HG03439 (cell line): ENCODE data around the gene TMPRSS12.
"Not testable (repeated sequence)": the region's sequence is repeated elsewhere in the genome, so short reads cannot be mapped to it uniquely, and the experiment has no call there.

Experiments
- ATAC-seq: cut with Tn5 transposase; IDR thresholded peaks from one replicate; pipeline ENCODE4 v1.9.1; 2021; ENCODE audit warnings: mild to moderate bottlenecking, moderate library complexity; ENCODE audit not compliant: unreplicated experiment

The TMPRSS12 gene, protein sequence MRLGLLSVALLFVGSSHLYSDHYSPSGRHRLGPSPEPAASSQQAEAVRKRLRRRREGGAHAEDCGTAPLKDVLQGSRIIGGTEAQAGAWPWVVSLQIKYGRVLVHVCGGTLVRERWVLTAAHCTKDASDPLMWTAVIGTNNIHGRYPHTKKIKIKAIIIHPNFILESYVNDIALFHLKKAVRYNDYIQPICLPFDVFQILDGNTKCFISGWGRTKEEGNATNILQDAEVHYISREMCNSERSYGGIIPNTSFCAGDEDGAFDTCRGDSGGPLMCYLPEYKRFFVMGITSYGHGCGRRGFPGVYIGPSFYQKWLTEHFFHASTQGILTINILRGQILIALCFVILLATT

DNA sequence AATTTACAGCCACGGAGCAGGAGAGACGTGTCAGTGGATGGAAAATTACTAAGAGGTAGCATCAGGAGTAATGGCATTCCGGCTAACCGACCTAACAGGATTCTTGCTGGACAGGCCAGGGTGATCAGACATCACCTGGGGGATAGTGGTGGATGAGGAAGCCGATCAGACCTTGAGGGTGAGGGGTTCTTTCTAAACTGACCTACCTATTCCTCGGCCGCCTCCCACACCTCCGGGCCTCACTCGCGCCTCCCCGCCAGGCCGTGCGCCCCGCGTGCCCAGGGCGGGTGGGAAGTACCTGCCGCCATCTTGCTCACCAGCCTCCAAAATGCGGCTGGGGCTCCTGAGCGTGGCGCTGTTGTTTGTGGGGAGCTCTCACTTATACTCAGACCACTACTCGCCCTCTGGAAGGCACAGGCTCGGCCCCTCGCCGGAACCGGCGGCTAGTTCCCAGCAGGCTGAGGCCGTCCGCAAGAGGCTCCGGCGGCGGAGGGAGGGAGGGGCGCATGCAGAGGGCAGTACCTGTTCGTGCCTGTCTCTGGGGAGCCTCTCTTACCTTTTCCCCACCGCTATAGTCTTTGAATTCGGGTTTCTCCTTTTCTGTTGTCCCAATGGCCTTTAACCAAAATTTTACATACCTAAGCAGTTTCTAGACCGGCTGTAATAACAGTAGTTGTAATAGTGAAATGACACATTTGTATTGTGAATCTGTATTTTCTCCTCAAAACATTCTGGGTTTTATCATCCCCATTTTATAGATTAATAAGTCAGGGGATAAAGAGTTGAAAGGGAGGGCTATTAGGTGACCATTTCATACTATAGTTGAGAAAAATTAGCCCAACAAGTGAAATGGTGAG, at the start of gene TMPRSS12:
Gene TMPRSS12, plus strand, starts transcription at position 290 of the 857 bp plus-strand sequence. Its CDS starts 39 bp downstream, at position 329.
- no peak for ATAC-seq

DNA sequence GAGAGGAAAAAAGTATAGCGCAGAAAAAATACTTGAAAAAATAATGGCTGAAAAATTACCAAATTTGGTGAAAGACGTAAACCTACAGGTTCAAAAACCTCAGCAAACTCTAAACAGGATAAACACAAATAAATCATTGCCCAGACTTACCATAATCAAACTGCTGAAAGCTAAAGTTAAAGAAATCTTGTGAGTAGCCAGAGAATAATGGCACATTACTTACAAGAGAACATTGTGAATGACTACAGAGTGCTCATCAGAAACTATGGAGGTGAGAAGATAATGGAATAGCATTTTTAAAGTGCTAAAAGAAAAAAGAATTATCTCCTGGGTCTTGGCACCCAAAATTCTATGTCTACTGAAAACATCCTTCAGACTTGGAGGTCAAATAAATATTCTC, 42.8 kb upstream of the TMPRSS12 start:
- no peak for ATAC-seq

DNA sequence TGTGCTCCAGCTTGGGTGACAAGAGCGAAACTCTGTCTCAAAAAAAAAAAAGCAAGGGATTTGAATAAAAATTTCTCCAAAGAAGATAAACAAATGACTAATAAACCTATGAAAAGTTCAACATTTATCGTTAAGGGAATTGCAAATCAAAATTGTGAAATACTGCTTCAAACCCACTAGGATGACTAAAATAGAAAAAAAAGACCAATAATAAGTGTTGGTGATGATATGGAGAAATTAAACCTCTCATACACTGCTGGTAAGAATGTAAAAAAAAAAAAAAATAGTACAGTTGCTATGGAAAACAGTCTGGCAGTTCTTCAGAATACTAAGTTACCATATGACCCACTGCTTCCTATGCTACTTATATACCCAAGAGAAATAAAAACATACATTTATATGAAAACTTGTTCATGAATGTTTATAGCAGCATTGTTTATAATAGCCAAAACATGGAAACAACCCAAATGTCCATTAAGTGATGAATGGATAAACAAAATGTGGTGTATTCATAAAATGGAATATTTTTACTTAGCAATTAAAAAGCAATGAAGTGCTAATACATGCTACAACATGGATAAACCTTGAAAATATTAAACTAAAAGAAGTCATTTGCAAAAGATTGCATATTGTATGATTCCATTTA, 39.4 kb upstream of the TMPRSS12 start:
- no peak for ATAC-seq

DNA sequence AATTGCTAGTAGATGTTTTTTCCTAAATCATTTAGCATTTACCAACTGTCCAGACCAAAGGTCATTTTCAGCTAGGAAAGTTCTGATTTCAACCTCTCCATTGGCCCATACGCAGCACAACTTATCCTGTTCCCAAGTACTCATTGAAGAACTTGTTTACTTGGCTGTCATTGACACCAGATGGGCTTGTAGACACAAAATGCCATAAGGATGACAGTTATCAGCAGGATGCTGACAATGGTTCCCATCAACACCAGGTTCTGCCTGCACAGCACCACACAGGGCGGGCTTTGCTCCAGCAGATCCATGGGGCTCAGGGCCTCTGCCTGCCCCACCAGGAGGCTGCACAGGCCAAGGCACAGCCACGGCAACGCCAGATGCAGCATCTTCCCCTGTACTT, 36.5 kb upstream of the TMPRSS12 start:
- ATAC-seq: no peak

DNA sequence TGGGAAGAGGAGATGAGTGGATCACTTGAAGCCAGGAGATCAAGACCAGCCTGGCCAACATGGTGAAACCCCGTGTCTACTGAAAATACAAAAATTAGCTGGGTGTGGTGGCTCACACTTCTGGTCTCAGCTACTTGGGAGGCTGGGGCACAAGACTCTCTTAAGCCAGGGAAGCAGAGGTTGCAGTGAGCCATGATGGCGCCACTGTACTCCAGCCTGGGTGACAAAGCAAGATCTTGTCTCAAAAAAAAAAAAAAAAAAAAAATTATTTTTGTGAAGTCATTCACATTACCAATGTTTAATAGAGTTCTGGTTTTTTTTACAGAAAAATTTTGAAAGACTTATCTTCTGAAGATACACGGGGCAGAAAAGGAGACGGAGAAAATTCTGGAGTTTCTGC, 33.6 kb upstream of the TMPRSS12 start:
- ATAC-seq: not testable (repeated sequence)

DNA sequence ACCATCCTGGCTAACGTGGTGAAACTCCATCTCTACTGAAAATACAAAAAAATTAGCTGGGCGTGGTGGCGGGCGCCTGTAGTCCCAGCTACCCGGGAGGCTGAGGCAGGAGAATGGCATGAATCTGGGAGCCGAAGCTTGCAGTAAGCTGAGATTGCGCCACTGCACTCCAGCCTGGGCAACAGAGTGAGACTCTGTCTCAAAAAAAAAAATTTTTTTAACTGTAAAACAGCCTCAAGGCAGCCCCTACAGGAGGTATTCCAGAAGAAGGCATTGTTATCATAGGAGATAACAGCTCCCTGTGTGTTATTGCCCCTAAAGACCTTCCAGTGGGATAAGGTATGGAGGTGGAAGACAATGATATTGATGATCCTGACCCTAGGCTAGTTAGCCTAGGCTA, 27.8 kb upstream of the TMPRSS12 start:
- not testable (repeated sequence) for ATAC-seq

DNA sequence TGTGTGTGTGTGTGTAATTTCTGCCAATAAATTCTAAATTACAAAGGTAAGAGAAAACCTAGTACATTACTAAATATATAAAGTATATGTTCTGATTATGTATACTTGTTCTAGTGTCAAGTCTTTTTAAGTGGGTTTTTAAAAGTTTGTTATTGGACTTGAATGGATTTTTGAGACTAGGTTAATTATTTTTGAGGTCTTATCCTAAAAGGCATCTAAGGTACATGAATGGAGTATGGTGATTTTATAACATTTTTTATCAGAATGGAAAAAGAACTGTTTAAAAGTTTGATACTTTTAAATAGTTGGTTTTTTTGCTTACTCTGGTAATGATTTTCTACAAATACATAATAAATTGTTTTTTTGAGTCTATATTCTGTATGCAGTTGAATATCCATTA, 22.5 kb upstream of the TMPRSS12 start:
- no peak for ATAC-seq

DNA sequence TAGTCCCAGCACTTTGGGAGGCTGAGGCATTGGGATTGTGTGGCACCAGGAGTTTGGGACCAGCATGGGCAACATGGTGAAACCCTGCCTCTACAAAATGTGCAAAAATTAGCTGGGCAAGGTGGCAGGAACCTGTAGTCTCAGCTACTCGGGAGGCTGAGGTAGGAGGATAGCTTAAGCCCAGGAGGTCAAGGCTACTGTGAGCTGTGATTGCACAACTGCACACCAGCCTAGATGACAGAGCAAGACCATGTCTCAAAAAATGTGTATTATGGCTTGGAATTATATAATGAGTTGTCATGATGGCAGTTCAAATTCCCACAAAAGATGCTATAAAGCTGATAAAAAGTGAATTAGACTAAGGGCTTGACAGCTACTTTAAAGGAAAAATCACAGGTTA, 20.6 kb upstream of the TMPRSS12 start:
- ATAC-seq: no peak

DNA sequence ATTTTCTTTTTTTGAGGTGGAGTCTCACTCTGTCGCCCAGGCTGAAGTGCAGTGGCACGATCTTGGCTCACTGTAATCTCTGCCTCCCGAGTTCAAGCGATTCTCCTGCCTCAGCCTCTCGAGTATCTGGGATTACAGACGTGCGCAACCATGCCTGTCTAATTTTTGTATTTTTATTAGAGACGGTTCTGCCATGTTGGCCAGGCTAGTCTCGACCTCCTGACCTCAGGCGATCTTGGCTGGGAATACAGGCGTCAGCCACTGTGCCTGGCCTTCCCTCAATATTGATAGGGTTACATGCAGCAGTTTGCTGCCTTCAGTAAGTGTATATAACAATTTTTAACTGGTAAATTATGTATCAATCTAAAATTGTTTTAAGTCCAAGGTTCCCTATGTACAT, 19.0 kb upstream of the TMPRSS12 start:
- ATAC-seq: not testable (repeated sequence)

DNA sequence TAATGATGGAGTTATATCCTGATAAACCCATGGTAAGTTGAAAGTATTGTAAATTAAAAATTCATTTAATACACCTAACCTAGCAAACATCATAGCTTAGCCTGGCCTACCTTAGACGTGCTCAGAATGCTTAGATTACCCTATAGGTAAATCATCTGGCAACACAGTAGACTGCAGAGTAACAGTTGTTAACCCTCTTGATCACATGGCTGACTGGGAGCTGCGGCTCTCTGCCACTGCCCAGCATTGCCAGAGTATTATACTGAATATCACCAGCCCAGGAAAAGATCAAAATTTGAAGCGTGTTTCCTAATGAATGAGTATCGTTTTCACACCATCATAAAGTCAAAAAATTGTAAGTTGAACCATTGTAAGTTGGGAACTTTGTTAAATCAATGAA, 17.8 kb upstream of the TMPRSS12 start:
- no peak for ATAC-seq

DNA sequence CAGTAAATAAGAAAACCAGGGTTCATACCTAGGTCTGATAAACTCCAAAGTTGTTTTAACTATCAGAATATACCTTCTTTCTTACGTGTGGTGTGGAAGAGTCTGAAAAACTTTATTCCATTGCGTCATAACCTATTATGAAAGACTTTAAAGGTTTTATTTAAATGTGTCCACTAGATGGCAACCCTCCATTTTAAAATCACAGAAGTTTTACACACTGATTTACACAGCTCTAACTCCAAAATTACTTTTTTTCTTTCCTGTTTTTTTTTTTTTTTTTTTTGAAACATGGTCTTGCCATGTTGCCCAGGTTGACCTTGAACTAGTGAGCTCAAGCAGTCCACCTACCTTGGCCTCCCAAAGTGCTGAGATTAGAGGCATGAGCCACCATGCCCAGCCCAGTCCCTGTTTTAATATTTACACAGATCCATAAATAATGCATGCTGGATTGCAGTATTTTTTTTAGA, 17.3 kb upstream of the TMPRSS12 start:
- no peak for ATAC-seq

DNA sequence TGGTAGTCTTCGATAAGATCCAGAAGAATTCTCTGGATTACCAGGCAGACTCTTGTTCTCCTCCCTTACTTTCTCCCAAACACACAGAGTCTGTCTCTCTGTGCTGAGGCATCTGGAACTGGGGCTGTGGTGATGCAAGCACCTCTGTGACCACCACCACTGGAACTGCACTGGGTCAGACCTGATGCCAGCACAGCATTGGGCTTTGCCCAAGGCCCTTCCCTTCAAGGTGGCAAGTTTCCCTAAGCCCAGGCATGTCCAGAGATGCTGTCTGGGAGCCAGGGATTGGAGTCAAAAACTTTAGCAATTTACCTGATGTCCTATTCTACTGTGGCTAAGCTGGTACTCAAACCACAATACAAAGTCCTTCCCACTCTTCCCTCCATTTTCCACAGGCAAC, 14.6 kb upstream of the TMPRSS12 start:
- no peak for ATAC-seq

DNA sequence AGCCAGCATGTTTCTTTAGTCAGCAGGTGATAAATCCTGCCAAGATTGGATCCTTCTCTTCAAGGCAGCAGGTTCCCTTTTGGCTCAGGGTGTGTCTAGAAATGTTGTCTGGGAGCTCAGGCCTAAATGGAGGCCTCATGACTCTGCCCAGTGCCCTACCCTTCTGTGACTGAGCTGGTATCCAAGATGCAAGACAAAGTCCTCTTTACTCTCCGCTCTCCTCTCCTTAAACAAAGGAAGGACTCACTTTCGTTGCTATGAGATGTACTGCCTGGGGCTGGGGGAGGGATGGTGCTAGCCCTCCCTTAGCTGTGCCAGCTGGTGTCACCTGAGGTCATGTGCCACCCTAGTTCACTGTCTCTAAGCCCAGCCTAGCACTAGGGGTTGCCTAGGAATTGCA, 13.8 kb upstream of the TMPRSS12 start:
- no peak for ATAC-seq

DNA sequence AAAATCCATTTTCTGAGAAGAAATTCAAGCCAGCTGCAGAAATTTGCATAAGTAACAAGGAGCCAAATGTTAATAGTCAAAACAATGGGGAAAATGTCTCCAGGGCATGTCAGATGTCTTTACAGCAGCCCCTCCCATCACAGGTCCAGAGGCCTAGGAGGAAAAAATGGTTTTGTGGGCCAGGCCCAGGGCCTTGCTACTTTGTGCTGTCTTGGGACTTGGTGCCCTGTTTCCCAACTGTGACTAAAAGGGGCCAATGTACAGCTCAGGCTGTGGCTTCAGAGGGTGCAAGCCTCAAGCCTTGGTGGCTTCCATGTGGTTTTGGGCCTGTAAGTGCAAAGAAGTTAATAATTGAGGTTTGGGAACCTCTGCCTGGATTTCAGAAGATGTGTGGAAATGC, 8.9 kb upstream of the TMPRSS12 start:
- ATAC-seq: not testable (repeated sequence)

DNA sequence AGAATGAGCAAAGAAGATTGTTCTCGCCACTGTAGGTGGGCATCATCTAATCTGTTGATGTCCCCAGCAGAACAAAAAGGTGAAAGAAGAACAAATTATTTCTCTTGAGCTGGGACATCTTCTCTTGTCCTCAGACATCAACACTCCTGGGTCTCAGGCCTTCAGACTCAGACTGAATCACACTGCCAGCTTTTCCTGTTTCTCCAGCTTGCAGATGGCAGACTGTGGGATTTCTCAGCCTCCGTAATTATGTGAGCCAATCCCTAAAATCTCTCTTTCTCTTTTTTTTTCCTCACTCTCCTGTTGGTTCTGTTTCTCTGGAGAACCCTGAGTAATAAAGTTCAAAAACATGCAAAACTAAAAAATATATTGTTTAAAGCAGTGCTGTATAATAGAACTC, 3.7 kb upstream of the TMPRSS12 start:
- no peak for ATAC-seq

DNA sequence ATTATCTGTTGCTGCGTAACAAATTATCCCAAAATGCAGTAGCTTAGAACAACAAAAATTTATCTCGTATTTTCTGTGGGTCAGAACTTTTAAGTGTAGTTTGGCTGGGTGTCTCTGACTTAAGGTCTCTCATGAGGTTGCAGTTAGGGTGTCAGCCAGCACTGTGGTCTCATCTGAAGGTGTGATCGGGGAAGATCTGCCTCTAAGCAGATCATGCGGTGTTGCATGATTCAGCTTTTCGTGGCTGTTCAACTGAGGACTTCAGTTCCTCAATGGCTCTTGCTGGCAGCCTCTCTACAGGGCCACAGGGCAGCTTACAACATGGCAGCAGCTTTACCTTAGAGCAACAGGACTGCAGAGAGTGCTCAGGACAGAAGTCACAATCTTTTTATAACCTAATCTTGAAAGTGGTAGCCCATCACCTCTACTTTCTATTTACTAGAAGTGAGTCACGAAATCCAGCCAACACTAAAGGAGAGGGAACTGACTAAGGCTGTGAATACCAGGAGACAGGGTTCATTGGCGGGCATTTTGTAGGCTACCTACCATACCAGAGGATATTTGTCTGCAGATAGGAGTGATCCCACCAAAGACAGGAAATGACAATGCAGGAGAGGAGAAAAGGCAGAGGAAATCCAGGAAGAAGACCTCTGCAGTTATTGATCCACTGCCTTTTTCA, 1.8 kb upstream of the TMPRSS12 start:
- ATAC-seq: no peak

DNA sequence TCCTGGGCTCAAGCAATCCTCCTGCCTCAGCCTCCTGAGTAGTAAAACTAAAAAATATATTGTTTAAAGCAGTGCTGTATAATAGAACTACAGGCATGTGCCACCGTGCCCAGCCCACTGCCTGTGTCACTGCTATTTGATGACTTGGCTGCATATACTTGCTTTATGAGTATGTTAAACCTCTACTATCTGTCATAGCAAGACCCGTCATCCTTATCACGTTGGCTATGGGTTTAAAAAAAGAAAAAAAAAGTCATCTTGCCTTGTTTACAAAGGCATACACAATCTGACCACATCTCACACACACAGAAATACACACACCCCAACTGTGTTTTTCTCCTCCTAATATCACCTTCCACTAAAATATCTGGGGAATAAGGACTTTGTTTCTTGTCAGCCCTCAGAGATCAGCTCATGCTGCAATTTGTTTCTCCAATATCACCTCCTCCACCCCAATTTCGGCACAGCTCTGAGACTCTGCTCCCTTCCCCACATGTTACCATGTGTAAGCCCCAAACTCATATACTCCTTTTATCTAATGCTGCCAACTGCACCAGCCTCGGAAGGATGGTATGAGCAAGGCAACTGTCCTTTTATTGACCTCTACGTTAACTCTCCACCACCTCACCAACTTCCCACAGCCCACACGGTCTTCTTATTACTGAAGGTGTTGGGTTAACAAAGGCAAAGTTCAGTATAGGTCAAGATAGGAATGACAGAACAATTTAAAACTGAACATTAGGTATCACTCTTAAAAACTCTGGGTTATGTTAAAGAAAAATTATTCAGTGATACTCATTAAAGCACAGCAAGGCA, 802 bp upstream of the TMPRSS12 start:
- no peak for ATAC-seq

DNA sequence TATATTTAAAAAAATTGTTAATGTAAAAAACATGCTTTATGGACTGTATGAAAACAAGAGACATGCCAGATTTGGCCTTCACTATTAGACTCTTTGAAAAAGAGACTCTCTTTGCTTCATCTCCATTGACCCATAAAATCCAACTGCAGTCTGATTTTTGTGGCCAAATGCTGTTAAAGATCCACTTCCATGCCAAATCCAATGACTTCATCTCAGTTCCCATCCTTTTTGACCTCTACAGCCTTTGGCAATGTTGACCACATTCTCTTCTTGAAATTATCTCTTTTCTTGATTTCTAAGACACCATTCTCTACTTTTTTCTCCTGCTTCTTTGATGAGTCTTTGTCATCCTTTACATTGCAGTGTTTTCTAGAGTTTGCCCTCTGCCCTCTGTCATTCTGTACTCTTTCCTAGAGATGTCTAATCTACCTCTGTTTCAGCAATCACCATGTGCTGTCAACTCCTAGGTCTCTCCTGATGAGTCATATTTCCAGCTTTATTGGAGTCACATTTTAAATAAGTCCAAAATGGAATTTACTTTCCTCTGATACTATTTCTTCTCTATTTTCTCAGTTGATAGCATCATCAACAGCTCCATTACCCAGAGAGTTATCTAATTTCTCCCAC, 2.4 kb downstream of the TMPRSS12 start:
- no peak for ATAC-seq

DNA sequence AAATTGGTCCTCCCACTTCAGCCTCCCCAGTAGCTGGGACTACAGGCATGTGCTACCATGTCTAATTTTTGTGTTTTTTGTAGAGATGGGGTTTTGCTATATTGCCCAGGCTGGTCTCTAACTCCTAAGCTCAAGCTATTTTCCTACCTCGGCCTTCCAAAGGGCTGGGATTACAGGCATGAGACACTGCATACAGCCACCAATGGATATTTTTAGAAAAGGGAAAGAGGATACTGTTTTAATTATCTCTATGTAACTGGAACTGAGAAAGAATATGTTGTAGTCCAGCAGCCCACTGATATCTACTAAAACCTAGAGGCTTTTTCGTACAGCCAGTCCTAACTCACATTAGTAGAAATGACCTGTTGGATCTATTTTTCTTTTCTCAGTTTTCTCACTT, 6.2 kb downstream of the TMPRSS12 start:
- no peak for ATAC-seq

DNA sequence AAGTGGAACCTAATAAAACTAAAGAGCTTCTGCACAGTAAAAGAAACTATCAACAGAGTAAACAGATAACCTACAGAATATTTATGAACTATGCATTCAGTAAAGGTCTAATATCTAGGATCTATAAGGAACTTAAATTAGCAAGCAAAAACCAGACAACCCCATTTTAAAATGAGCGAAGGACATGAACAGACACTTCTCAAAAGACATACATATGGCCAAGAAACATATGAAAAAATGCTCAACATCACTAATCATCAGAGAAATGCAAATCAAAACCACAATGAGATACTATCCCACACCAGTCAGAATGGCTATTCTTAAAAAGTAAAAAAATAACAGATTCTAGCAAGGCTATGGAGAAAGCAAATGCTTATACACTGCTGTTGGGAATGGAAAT, 12.5 kb downstream of the TMPRSS12 start:
- ATAC-seq: not testable (repeated sequence)
